Neutrophil (primary cell): ENCODE results near the gene TXLNG.

ENCODE experiments used
- H3K27ac ChIP-seq: fragments of 200-600 bp; sonication (generic); 2 replicates; pipeline ENCODE4 v1.5.1; 2016; ENCODE audit warnings: mild to moderate bottlenecking, moderate library complexity
- H3K27me3 ChIP-seq: fragments of 200-600 bp; sonication (generic); 2 replicates; pipeline ENCODE4 v1.6.0; 2016; ENCODE audit warnings: mild to moderate bottlenecking
- H3K36me3 ChIP-seq: fragments of 200-600 bp; sonication (generic); 2 replicates; pipeline ENCODE4 v1.5.1; 2017
- H3K4me1 ChIP-seq, 2 experiments: fragments of 200-600 bp in 1 of 2; sonication (generic) in 1 of 2; 1 replicate in 1 of 2; 2 replicates in 1 of 2; pipeline versions ENCODE4 v1.5.1 to v1.6.1; 2013 to 2016; ENCODE audit warnings: low read depth in 1 of 2, low read length in 1 of 2, mild to moderate bottlenecking in 1 of 2, moderate library complexity in 1 of 2; ENCODE audit not compliant: control insufficient read depth in 1 of 2, insufficient read depth in 1 of 2
- H3K4me3 ChIP-seq, 2 experiments: fragments of 200-600 bp in 1 of 2; sonication (generic) in 1 of 2; 1 replicate in 1 of 2; 2 replicates in 1 of 2; pipeline ENCODE4 v1.5.1; 2013 to 2016; ENCODE audit warnings: low read depth in 1 of 2, low read length in 1 of 2, mild to moderate bottlenecking in 1 of 2, moderate library complexity in 1 of 2
- H3K9me3 ChIP-seq: fragments of 200-600 bp; sonication (generic); 2 replicates; pipeline ENCODE4 v1.5.1; 2016
- TF ChIP-seq, protein P1 (sequence below): fragments of 200-600 bp; sonication (generic); IDR thresholded peaks from 2 replicates; pipeline ENCODE4 v1.5.1; 2016; ENCODE audit warnings: antibody characterized with exemption

TXLNG gene

DNA sequence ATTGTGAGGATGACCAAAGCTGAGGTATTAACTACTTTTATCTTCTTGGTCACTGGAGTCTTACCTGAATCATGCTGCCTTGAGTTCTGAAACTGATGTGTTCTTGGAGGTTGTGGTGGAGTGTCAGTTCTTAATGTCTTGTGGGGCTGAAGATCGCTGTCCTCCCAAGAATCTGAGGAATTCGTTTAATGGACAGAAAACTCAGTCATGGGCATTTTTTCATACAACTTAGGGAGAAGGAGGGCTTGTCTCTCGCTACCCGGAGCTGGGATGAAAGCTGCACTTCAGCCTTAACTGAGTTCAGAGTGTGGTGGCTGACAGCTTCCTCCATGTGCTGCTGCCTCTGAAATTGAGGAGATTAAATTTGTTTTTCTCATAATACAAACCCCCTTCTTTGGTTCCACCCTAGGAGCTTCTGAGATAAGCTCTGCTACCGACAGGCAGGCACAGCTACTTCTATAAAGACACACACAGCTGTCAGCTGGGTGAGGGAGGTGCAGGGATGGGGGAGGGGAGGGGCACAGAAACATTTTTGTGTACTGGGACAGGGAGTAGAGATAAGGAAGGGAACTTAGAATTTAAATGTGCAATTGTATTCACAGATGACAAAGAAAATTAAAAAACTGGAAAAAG is 53.1 kb downstream of the TXLNG start:
- TF ChIP-seq, protein P1, sequence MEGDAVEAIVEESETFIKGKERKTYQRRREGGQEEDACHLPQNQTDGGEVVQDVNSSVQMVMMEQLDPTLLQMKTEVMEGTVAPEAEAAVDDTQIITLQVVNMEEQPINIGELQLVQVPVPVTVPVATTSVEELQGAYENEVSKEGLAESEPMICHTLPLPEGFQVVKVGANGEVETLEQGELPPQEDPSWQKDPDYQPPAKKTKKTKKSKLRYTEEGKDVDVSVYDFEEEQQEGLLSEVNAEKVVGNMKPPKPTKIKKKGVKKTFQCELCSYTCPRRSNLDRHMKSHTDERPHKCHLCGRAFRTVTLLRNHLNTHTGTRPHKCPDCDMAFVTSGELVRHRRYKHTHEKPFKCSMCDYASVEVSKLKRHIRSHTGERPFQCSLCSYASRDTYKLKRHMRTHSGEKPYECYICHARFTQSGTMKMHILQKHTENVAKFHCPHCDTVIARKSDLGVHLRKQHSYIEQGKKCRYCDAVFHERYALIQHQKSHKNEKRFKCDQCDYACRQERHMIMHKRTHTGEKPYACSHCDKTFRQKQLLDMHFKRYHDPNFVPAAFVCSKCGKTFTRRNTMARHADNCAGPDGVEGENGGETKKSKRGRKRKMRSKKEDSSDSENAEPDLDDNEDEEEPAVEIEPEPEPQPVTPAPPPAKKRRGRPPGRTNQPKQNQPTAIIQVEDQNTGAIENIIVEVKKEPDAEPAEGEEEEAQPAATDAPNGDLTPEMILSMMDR, result no peak
- H3K36me3 ChIP-seq, result peaks cover 50% of the 10 kb centered on the region
- H3K9me3 ChIP-seq, result no peaks in the 10 kb centered on the region
- H3K27me3 ChIP-seq, result no peaks in the 10 kb centered on the region
- no peak overlapping the region for H3K4me3 ChIP-seq
- H3K4me1 ChIP-seq, result no peaks in the 10 kb centered on the region
- H3K27ac ChIP-seq, result no peak overlapping the region

DNA sequence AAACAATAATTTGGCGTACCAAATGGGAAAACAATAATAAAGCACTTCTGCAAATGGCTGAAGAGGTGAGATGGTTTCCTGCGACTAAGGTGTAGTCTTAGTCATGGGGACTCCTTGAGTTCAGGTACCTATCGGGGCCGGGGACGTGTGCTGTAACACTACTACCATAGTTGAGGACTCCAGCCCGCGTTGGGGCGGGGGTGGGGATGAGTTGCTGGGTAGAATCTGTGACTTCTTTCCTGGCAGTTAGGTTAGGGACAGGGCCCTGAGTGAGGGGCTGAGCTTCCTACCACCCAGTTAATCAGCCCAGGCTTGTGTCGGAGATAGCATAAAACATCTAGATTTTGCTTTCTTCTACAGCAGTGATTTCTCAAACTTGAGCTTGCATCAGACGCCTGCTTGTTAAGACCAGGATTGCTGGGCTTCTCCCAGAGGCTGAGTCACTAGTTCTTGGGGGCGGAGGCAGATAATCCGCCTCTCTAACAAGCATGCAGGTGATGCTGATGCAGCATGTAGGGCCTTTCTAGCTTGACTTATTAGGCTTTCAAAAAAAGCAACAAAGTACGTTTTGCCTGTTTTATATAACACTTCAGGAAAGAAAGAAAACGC is 53.7 kb downstream of the TXLNG start:
- Histone ChIP-seq H3K27ac (no peak overlapping the region), H3K27me3 (no peaks in the 10 kb centered on the region), H3K4me1 (no peaks in the 10 kb centered on the region), H3K9me3 (no peaks in the 10 kb centered on the region), H3K36me3 (peaks cover 49% of the 10 kb centered on the region), H3K4me3 (no peak overlapping the region)
- TF ChIP-seq, protein P1, result no peak

DNA sequence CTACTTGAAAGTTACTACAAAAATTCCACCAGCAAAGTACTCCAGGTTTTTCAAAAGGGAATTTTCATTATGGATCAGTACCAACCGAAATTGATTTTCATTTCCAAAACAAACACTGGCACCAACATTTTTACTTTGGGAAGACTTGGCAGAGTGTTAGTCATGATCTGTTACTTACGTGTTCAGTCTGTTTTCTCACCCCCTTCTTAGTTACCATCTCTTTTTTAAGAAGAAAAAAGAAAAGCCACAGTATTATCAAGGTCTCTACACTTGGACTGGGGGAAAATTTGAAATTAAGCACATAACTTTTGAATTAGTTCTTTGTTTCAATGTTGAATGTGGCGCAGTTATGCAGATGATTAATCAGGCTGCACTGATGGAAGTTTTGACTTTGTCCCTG is 56.4 kb downstream of the TXLNG start:
- Histone ChIP-seq H3K27me3 (no peaks in the 10 kb centered on the region), H3K27ac (no peak overlapping the region), H3K4me3 (no peak overlapping the region), H3K4me1 (no peaks in the 10 kb centered on the region), H3K9me3 (no peaks in the 10 kb centered on the region), H3K36me3 (peaks cover 57% of the 10 kb centered on the region)
- TF ChIP-seq, protein P1, result no peak

DNA sequence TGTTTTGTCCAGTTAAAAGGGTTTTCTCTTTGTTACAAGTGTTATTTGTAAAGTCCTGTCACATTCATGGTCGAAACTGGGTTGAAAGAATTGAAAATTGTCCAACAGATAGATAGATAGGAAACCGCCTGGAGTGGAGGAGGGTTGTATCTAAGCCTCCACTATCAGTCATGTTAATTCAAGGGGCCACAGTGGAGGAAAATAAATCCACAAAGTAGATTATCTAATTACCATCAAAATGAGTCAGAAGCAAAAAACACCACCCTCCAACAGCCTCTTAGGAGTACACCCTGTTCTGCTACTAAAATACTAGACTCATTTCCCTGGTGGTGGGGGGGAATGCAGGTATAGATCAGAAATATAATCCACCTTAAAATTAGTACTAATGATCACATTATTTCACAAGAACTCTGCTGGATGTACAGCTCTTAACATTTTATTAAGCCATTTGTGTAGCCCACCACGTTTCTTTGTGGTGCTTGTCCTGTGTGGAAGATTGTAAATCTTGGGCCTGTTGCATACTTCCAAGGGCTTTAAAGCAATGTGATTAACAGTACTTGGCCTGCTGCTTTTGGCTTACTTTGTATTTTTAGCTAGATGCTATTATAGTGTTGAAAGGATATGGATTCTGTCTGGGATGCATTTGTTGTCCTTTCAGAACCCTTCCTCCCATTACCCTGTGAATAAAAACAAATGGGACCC is 57.1 kb downstream of the TXLNG start:
- TF ChIP-seq, protein P1, result no peak

DNA sequence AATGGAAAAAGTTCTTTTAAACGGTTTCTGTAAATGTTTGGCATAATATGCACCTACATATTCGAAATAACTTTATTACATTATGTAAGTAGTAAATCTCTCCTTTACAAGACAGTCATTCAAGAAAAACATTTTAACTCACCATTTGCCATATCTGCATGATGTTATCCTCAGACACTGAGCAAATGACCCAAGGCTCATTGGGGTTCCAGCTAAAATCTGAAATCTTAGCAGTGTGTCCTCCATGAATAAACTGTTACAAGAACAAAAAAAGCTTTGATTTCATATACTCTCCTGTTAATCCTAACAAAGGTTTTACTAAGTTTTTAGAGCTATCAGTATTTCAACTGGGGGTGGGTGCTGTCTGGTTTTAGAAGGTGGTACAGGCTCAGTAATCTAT is 59.4 kb downstream of the TXLNG start:
- no peaks in the 10 kb centered on the region for H3K4me1 ChIP-seq
- no peaks in the 10 kb centered on the region for H3K27me3 ChIP-seq
- no peak overlapping the region for H3K27ac ChIP-seq
- H3K9me3 ChIP-seq, result no peaks in the 10 kb centered on the region
- TF ChIP-seq, protein P1, result no peak
- peaks cover 38% of the 10 kb centered on the region for H3K36me3 ChIP-seq
- no peak overlapping the region for H3K4me3 ChIP-seq

More for the DNA sequence above, 57.1 kb downstream of the TXLNG start:
- Histone ChIP-seq H3K27me3 (no peaks in the 10 kb centered on the region), H3K27ac (no peak overlapping the region), H3K36me3 (peaks cover 57% of the 10 kb centered on the region), H3K4me1 (no peaks in the 10 kb centered on the region), H3K4me3 (no peak overlapping the region), H3K9me3 (no peaks in the 10 kb centered on the region)
